H54 (cell line): ENCODE measurements around the gene ADM5.
"Not testable (repeated sequence)": the region's sequence is repeated elsewhere in the genome, so short reads cannot be mapped to it uniquely, and the experiment has no call there.

Experiments used
- DNase-seq: peaks from one replicate; pipeline ENCODE4 v3.0.0; 2011; ENCODE audit warnings: low spot score, mixed read lengths; ENCODE audit not compliant: insufficient read length
- FAIRE-seq: peaks from 3 replicates; lab custom pipeline; 2011; peaks lifted over from hg19 to GRCh38; lab: Jason Lieb, UNC
- POLR2A ChIP-seq: IDR thresholded peaks from 2 replicates; pipeline ENCODE4 v1.6.1; 2011; ENCODE audit warnings: low read depth, mild to moderate bottlenecking, low read length

Gene ADM5

DNA sequence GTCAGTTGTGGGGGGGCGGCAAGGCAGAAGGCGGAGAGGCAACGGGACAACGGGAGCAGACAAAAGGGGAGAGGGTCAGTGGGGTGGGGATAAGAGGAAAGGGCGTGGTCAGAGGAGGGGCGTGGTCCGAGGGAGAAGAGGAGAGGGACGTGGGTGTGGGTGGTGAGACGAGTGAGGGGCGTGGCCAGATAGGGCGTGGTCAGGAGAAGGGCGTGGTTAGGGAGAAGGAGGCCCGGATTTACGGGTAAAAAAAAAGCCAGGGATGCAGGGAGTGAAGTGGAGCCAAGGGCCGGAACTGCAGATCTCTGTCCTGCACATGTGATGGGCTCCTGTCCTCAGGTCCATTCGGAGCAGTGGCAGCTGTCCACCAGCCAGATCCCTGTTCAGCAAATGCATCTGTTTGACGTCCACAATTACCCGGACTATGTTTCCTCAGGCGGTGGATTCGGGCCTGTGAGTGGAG, 23.0 kb downstream of the ADM5 start:
- FAIRE-seq (no peak), DNase-seq (peak; percentile 68)
- no peak for TF ChIP-seq POLR2A

GRCh38 chr19:49713236-49713845, 23.9 kb downstream of the ADM5 start:
- FAIRE-seq (no peak), DNase-seq (no peak)
- TF ChIP-seq POLR2A = no peak

DNA sequence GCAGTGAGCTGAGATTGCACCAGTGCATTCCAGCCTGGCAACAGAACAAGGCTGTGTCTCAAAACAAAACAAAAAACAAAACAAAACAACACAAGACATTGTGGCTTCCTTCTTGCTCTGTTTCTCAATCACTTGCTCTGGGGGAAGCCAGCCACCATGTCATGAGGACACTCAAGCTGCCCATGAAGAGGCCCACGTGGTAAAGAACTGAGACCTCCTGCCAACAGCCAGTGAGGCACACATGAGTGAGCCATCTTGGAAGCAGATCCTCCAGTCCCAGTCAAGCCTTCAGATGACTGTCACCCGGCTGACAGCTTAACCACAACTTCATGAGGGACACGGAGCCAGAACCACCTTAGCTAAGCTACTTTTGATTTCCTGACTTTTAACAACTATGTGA, 26.8 kb downstream of the ADM5 start:
- FAIRE-seq = no peak
- TF ChIP-seq POLR2A = no peak
- DNase-seq = no peak

DNA sequence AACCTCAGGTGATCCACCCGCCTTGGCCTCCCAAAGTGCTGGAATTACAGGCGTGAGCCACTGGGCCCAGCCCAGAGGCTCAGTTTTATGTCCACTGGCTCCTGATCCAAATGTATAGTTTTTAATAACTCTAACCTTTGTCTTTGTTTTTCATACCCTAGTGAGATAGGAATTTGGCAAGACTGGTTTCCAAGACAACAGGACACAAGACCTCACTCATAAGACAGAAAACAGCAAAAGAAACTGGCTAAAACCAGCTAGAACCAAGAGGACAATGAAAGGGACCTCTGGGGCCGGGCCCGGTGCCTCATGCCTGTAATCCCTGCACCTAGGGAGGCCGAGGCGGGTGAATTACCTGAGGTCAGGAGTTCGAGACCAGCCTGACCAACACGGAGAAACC, 29.1 kb downstream of the ADM5 start:
- FAIRE-seq (no peak), DNase-seq (no peak)
- no peak for TF ChIP-seq POLR2A

- TF ChIP-seq POLR2A = no peak
- DNase-seq = no peak
- FAIRE-seq = no peak
These were observed 29.6 kb downstream of the ADM5 start for GRCh38 chr19:49718991-49719390.

DNA sequence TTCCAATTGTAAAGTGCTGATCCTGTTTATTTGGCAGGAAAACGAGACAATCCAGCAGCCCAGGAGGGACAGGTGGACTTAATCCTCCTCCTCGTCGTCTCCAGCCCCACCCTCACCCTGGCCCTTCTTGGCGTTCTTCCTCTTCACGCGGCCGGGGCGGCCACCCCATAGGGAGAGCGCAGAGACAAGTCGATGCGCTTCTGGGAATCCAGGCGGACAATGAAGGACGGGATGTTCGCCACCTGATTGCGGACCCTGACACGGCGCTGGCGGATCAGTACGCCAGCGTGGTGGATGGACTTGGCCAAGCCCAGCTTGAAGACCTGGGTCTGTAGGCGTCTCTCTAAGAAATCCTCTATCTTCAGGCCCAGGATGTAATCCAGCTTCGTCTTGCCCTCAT, 30.0 kb downstream of the ADM5 start:
- DNase-seq, FAIRE-seq: not testable (repeated sequence)

DNA sequence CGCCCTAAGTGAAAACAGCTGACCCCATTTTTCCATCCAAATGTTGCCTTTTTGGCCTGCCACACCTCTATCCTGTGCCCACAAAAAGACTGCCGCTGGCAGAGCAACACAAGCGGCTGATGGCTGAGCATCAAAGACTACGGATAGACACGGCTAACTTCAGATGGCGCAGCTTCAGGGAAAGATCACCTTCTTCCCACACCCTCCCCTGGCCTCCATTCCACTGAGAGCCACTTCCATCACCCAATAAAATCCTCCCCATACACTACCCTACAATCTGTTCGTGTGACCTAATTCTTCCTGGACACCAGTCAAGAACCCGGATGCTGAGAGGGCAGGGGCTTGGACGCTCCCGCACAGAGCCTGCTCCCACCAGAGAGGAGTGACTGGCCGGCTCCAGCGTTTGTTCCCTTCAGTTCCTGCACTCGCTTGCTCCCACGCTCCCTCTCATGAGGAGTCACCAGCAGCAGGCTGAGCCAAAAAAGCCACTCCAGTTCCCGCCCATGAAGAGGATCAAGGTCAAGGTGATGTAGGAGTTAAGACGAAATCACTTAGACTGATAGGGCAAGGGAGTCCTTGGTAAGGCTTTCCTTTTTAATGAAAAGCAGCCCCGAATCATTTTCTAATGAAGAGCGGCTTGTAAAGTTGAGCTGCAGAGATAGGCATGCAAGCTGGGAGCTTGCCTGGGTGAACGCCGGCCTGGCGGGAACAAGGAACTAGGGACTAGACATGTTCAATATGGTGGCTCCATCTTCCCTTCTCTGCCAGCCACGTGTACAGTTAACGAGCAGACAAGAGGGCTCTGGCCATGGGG, 38.0 kb downstream of the ADM5 start:
- DNase-seq = no peak
- no peak for FAIRE-seq
- no peak for TF ChIP-seq POLR2A

GRCh38 chr19:49730166-49730565, 40.8 kb downstream of the ADM5 start:
- FAIRE-seq (no peak), DNase-seq (no peak)
- TF ChIP-seq POLR2A = no peak

- FAIRE-seq (no peak), DNase-seq (no peak)
- no peak for TF ChIP-seq POLR2A
These were observed 48.9 kb downstream of the ADM5 start for GRCh38 chr19:49738268-49738667.

- DNase-seq = no peak
- TF ChIP-seq POLR2A = no peak
- FAIRE-seq = no peak
These were observed 49.7 kb downstream of the ADM5 start for GRCh38 chr19:49739098-49739497.

GRCh38 chr19:49739933-49740332, 50.5 kb downstream of the ADM5 start:
- FAIRE-seq = no peak
- TF ChIP-seq POLR2A = no peak
- no peak for DNase-seq
